ENCODE results near the gene TMEM231. TPM values are rescaled to one million over a fixed set of nuclear protein-coding genes. Genes with fewer than 3 reads are reported as not detected.

TMEM231 gene
- total RNA-seq, 4 donors from 2014 or later = 6.0 to 11.9 (median 9.3) TPM

- Histone ChIP-seq H3K9me3 (no peaks in the 10 kb centered on the region), H3K36me3 (no peaks in the 10 kb centered on the region), H3K4me3 (no peak overlapping the region), H3K27ac (no peak overlapping the region), H3K4me1 (peaks cover 8% of the 10 kb centered on the region), H3K27me3 (peaks cover 5% of the 10 kb centered on the region)
- TF ChIP-seq CTCF (IDR thresholded peaks at IDR 0.05) (no peak), POLR2AphosphoS5 (IDR thresholded peaks at IDR 0.05) (no peak), POLR2A (IDR thresholded peaks at IDR 0.05) (no peak), EP300 (IDR thresholded peaks at IDR 0.05) (no peak)
- DNase-seq (ENCODE audit: low spot score in 2 of 2) = no peak
- 92% methylated on average over 2 of the region's 2 CpGs for WGBS
These were observed 67.7 kb downstream of the TMEM231 start for GRCh38 chr16:75488322-75488721.

Other genes with a start within 250 kb of the TMEM231 start
- gene CFDP1, start 122.7 kb downstream of the TMEM231 start, total RNA-seq = 10 to 100 TPM; 36.7 to 81.4 (median 48.2) TPM
- gene TMEM170A, start 91.6 kb downstream of the TMEM231 start, total RNA-seq = 10 to 100 TPM; 15.8 to 17.5 (median 16.5) TPM
- under 1 TPM in 3 of 4 donors, not detected in 1; 0.17 to 0.73 (median 0.30) TPM for gene CHST6, start 60.8 kb downstream of the TMEM231 start, total RNA-seq
- under 1 TPM in 2 of 4 donors, not detected in 2; 0.31 to 0.56 TPM for gene CHST5, start 20.1 kb downstream of the TMEM231 start, total RNA-seq
- 100 to 1,000 TPM in 2 of 4 donors, 10 to 100 TPM in 2; 76.2 to 135 (median 99.6) TPM for gene GABARAPL2, start 10.1 kb upstream of the TMEM231 start, total RNA-seq
- gene ADAT1, start 67.0 kb upstream of the TMEM231 start, total RNA-seq = 10 to 100 TPM; 41.4 to 84.2 (median 55.2) TPM
- gene KARS1, start 91.4 kb upstream of the TMEM231 start, total RNA-seq = 100 to 1,000 TPM in 3 of 4 donors, 10 to 100 TPM in 1; 85.9 to 128 (median 106) TPM
- 10 to 100 TPM; 42.2 to 67.1 (median 55.8) TPM for gene TERF2IP, start 91.5 kb upstream of the TMEM231 start, total RNA-seq
- gene CPHXL2, start 120.8 kb upstream of the TMEM231 start, total RNA-seq = not detected
- gene DUXB, start 145.2 kb upstream of the TMEM231 start, total RNA-seq = not detected
- not detected for gene CPHXL, start 170.2 kb upstream of the TMEM231 start, total RNA-seq